Activated CD4-positive, alpha-beta memory T cell treated with anti-CD3 and anti-CD28 coated beads, Interleukin-2, amount 10 ng/mL, durations not matched to agents 7 days and 5 days (primary cell): ENCODE data around the gene GABBR1. TPM values are rescaled to one million over a fixed set of nuclear protein-coding genes. Genes with fewer than 3 reads are reported as not detected.

Experiments
- CTCF ChIA-PET: fragments of 350-600 bp; sonication (Branson Sonifier 250); formaldehyde crosslinking; loops from one replicate; lab custom pipeline; 2021; ENCODE audit warnings: antibody characterized with exemption, inconsistent platforms; lab: Charles Lee
- POLR2A ChIA-PET: fragments of 350-600 bp; sonication (Branson Sonifier 250); formaldehyde crosslinking; loops from one replicate; lab custom pipeline; 2021; ENCODE audit warnings: antibody characterized with exemption; lab: Charles Lee
- DNase-seq: peaks from one replicate; pipeline ENCODE4 v3.0.0-alpha.2; 2020
- H3K27ac Mint-ChIP-seq: one replicate; pipeline ENCODE4 v1.8.0; 2021; ENCODE audit warnings: mild to moderate bottlenecking, mixed read lengths
- H3K27me3 Mint-ChIP-seq: one replicate; pipeline ENCODE4 v1.8.0; 2021; ENCODE audit warnings: mixed read lengths
- H3K36me3 Mint-ChIP-seq: one replicate; pipeline ENCODE4 v1.8.0; 2021; ENCODE audit warnings: low read depth, mixed read lengths
- H3K4me1 Mint-ChIP-seq: one replicate; pipeline ENCODE4 v1.8.0; 2021; ENCODE audit warnings: mixed read lengths
- H3K4me3 Mint-ChIP-seq: one replicate; pipeline ENCODE4 v1.8.0; 2021; ENCODE audit warnings: mild to moderate bottlenecking, mixed read lengths
- H3K9me3 Mint-ChIP-seq: one replicate; pipeline ENCODE4 v1.8.0; 2021; ENCODE audit warnings: mixed read lengths
- total RNA-seq, 2 experiments: library from RNA; stranded (reverse); gene quantifications; one replicate each; pipeline ENCODE4 v1.2.3, GENCODE V29; 2021

Gene GABBR1
- total RNA-seq, 2 experiments from 2014 or later = 32.8 to 35.0 TPM

GRCh38 chr6:29602564-29603361, 30.2 kb downstream of the GABBR1 start:
- Mint-ChIP-seq H3K27ac (no peak overlapping the region), H3K4me1 (no peaks in the 10 kb centered on the region), H3K36me3 (peaks cover 7% of the 10 kb centered on the region), H3K9me3 (no peaks in the 10 kb centered on the region), H3K27me3 (no peaks in the 10 kb centered on the region), H3K4me3 (no peak overlapping the region)
- POLR2A ChIA-PET = no interaction called here
- CTCF ChIA-PET = interaction anchor here (0.6 to 1.1 kb wide), 2 partner anchors 51 to 59 kb away, joined by 3 to 4 read pairs; no protein-coding TSS in a partner anchor
- DNase-seq = no peak

- no peak overlapping the region for H3K4me3 Mint-ChIP-seq
- H3K27me3 Mint-ChIP-seq = peaks cover 9% of the 10 kb centered on the region
- no peak overlapping the region for H3K27ac Mint-ChIP-seq
- no peaks in the 10 kb centered on the region for H3K9me3 Mint-ChIP-seq
- POLR2A ChIA-PET = no interaction called here
- CTCF ChIA-PET = interaction anchor here (0.8 kb wide), 1 partner anchor 56 kb away, joined by 3 read pairs; no protein-coding TSS in a partner anchor
- DNase-seq = no peak
- peaks cover 4% of the 10 kb centered on the region for H3K36me3 Mint-ChIP-seq
- no peaks in the 10 kb centered on the region for H3K4me1 Mint-ChIP-seq
Measured at GRCh38 chr6:29598172-29598747, 34.7 kb downstream of the GABBR1 start.

GRCh38 chr6:29597184-29597583, 35.8 kb downstream of the GABBR1 start:
- peaks cover 9% of the 10 kb centered on the region for H3K27me3 Mint-ChIP-seq
- no peaks in the 10 kb centered on the region for H3K36me3 Mint-ChIP-seq
- H3K4me3 Mint-ChIP-seq = no peak overlapping the region
- no peak for DNase-seq
- POLR2A ChIA-PET = no interaction called here
- no peaks in the 10 kb centered on the region for H3K9me3 Mint-ChIP-seq
- CTCF ChIA-PET = interaction anchor here (0.6 to 0.8 kb wide), 4 partner anchors 31 to 315 kb away, joined by 3 read pairs; no protein-coding TSS in a partner anchor
- H3K4me1 Mint-ChIP-seq = no peaks in the 10 kb centered on the region
- no peak overlapping the region for H3K27ac Mint-ChIP-seq

- Mint-ChIP-seq H3K4me3 (no peak overlapping the region), H3K27me3 (peaks cover 14% of the 10 kb centered on the region), H3K4me1 (no peaks in the 10 kb centered on the region), H3K27ac (no peak overlapping the region), H3K9me3 (no peaks in the 10 kb centered on the region), H3K36me3 (no peaks in the 10 kb centered on the region)
- ChIA-PET CTCF (no interaction called here), POLR2A (no interaction called here)
- DNase-seq = no peak
Measured at GRCh38 chr6:29596381-29596900, 36.5 kb downstream of the GABBR1 start.

GRCh38 chr6:29593199-29593855, 39.7 kb downstream of the GABBR1 start:
- Mint-ChIP-seq H3K9me3 (no peaks in the 10 kb centered on the region), H3K4me1 (no peaks in the 10 kb centered on the region), H3K27me3 (peaks cover 25% of the 10 kb centered on the region), H3K4me3 (no peak overlapping the region), H3K36me3 (no peaks in the 10 kb centered on the region), H3K27ac (no peak overlapping the region)
- ChIA-PET CTCF (no interaction called here), POLR2A (no interaction called here)
- no peak for DNase-seq

DNA sequence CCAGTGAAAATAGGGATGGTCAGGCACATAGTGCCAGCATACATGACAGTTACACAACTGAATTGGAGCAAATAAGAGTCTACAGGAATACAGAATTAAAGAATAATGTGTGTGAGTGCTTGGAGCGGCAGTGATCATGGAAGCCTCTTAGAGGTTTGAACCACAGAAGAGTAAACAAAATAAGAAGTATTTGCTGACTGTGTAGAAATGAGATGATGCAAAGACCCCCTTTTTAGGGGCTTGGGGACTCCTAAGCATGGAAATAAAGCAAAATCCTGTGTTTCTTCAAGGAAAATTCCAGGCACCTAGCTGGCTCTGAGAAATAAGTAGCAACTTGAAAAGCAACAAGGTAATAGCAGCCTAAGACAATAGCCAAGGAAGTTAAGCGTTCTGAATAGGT, 41.3 kb downstream of the GABBR1 start:
- Mint-ChIP-seq H3K36me3 (no peaks in the 10 kb centered on the region), H3K4me1 (no peaks in the 10 kb centered on the region), H3K4me3 (no peak overlapping the region), H3K27me3 (peaks cover 30% of the 10 kb centered on the region), H3K9me3 (no peaks in the 10 kb centered on the region), H3K27ac (no peak overlapping the region)
- DNase-seq = no peak
- ChIA-PET POLR2A (no interaction called here), CTCF (no interaction called here)

- POLR2A ChIA-PET = no interaction called here
- peaks cover 34% of the 10 kb centered on the region for H3K27me3 Mint-ChIP-seq
- no peaks in the 10 kb centered on the region for H3K9me3 Mint-ChIP-seq
- CTCF ChIA-PET = interaction anchor here (1.2 to 1.8 kb wide), 4 partner anchors 10 to 753 kb away, joined by 3 to 5 read pairs (median 4); no protein-coding TSS in a partner anchor
- no peaks in the 10 kb centered on the region for H3K4me1 Mint-ChIP-seq
- DNase-seq = no peak
- no peak overlapping the region for H3K27ac Mint-ChIP-seq
- H3K4me3 Mint-ChIP-seq = no peak overlapping the region
- H3K36me3 Mint-ChIP-seq = no peaks in the 10 kb centered on the region
Measured at GRCh38 chr6:29590218-29590808, 42.7 kb downstream of the GABBR1 start.

GRCh38 chr6:29589423-29590048, 43.4 kb downstream of the GABBR1 start:
- Mint-ChIP-seq H3K9me3 (no peaks in the 10 kb centered on the region), H3K27ac (no peak overlapping the region), H3K4me1 (no peaks in the 10 kb centered on the region), H3K4me3 (no peak overlapping the region), H3K27me3 (peaks cover 40% of the 10 kb centered on the region), H3K36me3 (no peaks in the 10 kb centered on the region)
- peak; percentile 56 for DNase-seq
- POLR2A ChIA-PET = no interaction called here
- CTCF ChIA-PET = interaction anchor here (0.8 to 1.8 kb wide), 5 partner anchors 9 to 752 kb away, joined by 3 to 5 read pairs (median 4); no protein-coding TSS in a partner anchor

DNA sequence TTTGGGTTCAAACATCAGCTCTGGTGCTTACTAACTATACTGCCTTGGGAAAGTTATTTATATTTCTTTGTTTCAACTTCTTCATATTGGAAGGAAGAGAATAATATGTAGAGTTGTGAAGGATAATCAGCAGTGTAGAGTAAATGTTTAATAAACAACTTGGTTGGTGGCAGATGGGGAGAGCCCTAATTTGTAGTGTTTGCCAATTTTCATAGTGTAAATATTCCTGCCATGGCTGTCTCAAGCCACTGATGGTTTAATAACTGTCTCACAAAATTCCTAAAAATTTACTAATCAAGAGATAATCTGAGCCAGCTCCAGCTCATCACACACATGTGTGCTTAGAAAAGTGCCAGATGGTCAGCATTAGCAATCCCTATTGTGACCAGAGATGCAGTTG, 48.2 kb downstream of the GABBR1 start, which contains the start of gene OR2H2:
Gene OR2H2, plus strand, starts transcription at position 301 of the 400 bp plus-strand sequence. CDS start 2,824 bp downstream, outside the sequence.
- CTCF ChIA-PET = no interaction called here

GRCh38 chr6:29577544-29577943, 55.4 kb downstream of the GABBR1 start:
- ChIA-PET POLR2A (no interaction called here), CTCF (interaction anchor here (1.4 kb wide), 1 partner anchor 11 kb away, joined by 4 read pairs; no protein-coding TSS in a partner anchor)
- Mint-ChIP-seq H3K4me3 (no peak overlapping the region), H3K9me3 (no peaks in the 10 kb centered on the region), H3K4me1 (no peaks in the 10 kb centered on the region), H3K36me3 (no peaks in the 10 kb centered on the region), H3K27me3 (peaks cover 29% of the 10 kb centered on the region), H3K27ac (no peak overlapping the region)
- no peak for DNase-seq

More for the DNA sequence above, 48.2 kb downstream of the GABBR1 start, which contains the start of gene OR2H2:
- H3K27ac Mint-ChIP-seq = no peak within 1 kb of the TSS
- H3K27me3 Mint-ChIP-seq = peaks cover 35% of the 10 kb centered on the region
- H3K4me1 Mint-ChIP-seq = no peaks in the 10 kb centered on the region
- POLR2A ChIA-PET = no interaction called here
- no peaks in the 10 kb centered on the region for H3K36me3 Mint-ChIP-seq
- H3K4me3 Mint-ChIP-seq = no peak within 1 kb of the TSS
- no peaks in the 10 kb centered on the region for H3K9me3 Mint-ChIP-seq
- DNase-seq = no peak

- Mint-ChIP-seq H3K4me3 (no peak overlapping the region), H3K36me3 (no peaks in the 10 kb centered on the region), H3K9me3 (no peaks in the 10 kb centered on the region), H3K27ac (no peak overlapping the region), H3K27me3 (peaks cover 33% of the 10 kb centered on the region), H3K4me1 (no peaks in the 10 kb centered on the region)
- ChIA-PET POLR2A (no interaction called here), CTCF (no interaction called here)
- no peak for DNase-seq
Measured at GRCh38 chr6:29576056-29576455, 56.9 kb downstream of the GABBR1 start.

DNA sequence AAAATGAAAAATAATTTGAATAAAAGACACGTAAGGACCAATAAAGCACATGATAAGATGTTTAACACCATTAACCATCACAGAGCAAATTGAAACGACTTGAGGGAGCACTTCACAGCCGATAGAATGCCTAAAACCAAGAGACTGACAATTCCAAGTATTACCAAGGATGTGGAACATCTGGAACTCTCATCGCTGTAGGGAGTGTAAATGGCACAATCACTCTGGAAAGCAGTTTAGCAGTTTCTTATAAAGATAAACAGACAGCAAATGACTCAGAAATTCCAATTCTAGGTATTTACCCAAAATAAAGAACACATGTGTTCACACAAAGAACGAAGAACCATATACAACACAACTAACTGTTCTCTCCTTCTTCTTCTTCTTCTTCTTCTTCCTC, 65.0 kb downstream of the GABBR1 start:
- no peak for DNase-seq
- Mint-ChIP-seq H3K27ac (no peak overlapping the region), H3K9me3 (no peaks in the 10 kb centered on the region), H3K4me1 (peaks cover 6% of the 10 kb centered on the region), H3K27me3 (peaks cover 19% of the 10 kb centered on the region), H3K4me3 (no peak overlapping the region), H3K36me3 (no peaks in the 10 kb centered on the region)
- POLR2A ChIA-PET = no interaction called here
- CTCF ChIA-PET = no interaction called here
